ENCODE data around the gene ZNF658.
"Not testable (repeated sequence)": the region's sequence is repeated elsewhere in the genome, so short reads cannot be mapped to it uniquely, and the experiment has no call there.

Gene ZNF658

DNA sequence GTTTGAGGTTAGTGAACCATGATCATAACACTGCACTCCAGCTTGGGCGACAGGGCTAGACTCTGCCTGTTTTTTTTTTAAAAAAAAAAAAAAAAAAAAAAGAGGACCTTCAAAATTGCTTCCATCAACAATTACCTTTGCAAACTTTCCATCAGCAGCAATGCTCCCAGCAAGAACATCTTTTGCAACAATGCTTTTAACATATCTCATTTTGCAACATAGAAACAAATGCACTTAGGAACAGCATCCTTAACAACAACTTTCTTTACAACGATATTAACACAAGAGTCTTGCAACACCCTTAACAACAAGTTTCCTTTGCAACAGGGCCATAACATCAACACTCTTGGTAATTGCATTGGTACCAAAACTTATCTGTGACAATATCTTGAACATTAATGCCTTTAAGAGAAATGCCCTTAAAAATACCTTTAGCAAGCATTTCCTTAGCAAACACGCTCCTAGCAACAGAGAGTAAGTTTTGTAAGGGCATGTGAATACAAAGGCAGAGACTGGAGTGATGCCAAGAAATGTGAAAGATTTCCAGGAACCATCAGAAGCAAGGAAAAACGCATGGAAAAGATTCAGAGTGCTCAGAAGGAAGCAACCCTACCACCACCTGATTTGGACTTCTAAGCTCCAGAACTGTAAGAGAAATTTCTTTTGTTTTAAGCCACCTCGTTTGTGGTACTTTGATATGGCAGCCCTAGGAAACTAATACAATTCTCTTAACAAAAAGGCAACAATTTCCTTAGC lies 42.1 kb downstream of the ZNF658 start:
- H3K4me3 ChIP-seq; H3K4me2 ChIP-seq; H3K27me3 ChIP-seq; H3K27ac ChIP-seq; H4K20me1 ChIP-seq; H3K9ac ChIP-seq; H3K9me3 ChIP-seq (replicated peaks in 1 of 11); H3K36me3 ChIP-seq; H3K4me1 ChIP-seq: not testable (repeated sequence)

GRCh38 chr9:66952576-66952975 lies 52.1 kb downstream of the ZNF658 start:
- not testable (repeated sequence) for H3K4me3 ChIP-seq; H3K27me3 ChIP-seq; H3K9me3 ChIP-seq (replicated peaks in 1 of 11); H3K4me2 ChIP-seq; H4K20me1 ChIP-seq; H3K4me1 ChIP-seq; H3K36me3 ChIP-seq; H3K9ac ChIP-seq; H3K27ac ChIP-seq

Measured in BLaER1 treated with 17β-estradiol and CSF1 and Interleukin-3, amounts not matched to agents 10 nM and 100 nM (cell line).